ENCODE results near the gene RNF220. TPM values are rescaled to one million over a fixed set of nuclear protein-coding genes. Genes with fewer than 3 reads are reported as not detected.

Gene RNF220
- polyA plus RNA-seq, 3 donors: 33.3 to 60.4 (median 46.9) TPM

DNA sequence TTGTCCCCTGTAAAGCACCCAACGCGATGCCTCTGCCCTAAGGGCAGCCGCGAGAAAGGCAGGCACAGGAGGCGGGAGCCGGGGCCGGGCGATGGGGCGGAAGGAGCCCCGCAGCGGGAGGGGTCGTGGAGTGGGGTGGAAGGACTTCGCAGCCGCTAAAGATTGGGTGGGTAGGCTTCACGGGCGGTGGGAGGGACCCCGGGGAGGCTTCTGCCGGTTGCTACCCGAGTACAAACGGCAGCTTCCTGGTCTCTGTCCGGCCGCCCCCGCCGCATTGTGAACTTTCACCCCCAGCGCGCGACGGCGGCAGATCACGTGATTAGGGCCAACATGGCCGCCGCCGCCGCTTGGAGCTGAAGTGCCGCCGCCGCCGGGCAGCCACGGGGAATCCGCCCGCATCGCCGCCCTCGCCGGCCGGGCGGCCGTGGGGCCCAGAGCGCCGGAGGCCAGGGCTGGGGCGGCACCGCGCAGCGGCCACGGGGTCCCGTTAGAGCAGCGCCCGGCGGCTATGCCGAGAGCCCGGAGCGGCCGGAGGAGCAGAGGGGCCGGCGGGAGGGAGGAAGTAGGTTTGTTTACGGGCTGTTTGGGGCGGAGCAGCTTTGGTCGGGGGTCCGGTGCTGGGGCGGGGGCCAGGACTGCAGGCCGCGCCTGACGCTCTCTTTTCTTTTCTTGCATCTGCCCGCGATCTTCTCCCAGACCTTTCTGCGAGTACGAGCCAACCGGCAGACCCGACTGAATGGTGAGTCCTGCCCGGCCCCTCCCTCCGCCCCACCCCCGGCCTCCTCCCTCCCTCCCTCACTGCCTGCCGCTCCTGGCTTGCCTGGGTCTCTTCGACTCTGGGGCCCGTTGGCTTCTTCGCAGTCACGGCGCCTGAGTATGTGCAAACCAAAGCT is 226.8 kb downstream of the RNF220 start:
- 1% methylated on average over 84 to 87 of the region's 88 CpGs for WGBS, 3 donors
- peak overlapping the region; percentile 85 for H3K27ac ChIP-seq (ENCODE audit: low read depth, low read length)

DNA sequence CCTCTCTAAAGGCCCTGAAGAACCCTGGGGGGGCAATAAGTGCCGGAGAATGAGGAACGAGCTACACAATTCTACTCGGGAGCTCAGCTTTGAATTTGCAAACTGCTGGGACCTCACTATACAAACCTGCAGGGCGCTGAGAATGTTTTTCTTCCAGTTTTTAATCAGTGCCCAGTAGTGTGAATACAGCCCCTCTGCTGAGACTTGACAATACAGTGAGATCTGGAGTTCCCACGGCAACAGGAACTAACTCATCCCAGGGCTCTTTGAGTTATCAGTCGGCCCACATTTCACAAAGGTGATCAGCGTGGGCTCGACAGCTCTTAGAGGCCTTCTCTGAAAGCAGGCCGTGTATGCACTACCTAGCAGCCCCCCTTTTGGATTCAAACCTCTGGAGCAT is 227.5 kb downstream of the RNF220 start:
- 12 to 30% (median 22%) methylated on average over 9 of the region's 9 CpGs for WGBS, 3 donors
- H3K27ac ChIP-seq (ENCODE audit: low read depth, low read length): no peak overlapping the region

DNA sequence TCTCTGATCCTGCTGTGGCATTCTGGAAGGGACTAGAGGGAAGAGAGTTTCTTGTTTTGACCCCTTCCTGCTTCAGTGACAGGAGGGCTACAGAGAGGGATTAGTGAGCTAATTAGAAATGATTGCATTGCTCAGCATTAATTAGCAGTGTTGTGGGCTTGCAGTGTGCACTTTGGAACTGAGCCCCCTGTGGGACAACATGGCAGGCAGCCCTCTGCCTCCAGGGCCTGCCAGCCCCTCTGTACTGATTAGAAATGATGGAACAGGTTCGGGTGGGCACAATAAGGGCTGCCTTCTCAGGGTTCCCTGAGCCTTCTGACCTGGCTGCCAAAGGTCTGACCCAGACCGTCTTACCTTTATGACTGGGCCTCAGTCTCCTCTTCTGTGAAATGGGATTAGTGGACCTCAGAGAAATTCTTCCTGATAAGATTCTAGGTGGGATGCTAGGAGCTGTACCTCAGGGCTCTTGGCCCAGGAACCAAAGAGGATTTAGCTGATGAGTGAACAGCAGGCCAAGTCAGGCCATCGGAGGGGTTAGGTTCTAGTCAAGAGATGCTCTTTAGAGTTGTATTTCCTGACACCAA is 229.6 kb downstream of the RNF220 start:
- no peak overlapping the region for H3K27ac ChIP-seq (ENCODE audit: low read depth, low read length)
- WGBS, 3 donors: 91 to 95% (median 93%) methylated on average over 3 of the region's 3 CpGs

DNA sequence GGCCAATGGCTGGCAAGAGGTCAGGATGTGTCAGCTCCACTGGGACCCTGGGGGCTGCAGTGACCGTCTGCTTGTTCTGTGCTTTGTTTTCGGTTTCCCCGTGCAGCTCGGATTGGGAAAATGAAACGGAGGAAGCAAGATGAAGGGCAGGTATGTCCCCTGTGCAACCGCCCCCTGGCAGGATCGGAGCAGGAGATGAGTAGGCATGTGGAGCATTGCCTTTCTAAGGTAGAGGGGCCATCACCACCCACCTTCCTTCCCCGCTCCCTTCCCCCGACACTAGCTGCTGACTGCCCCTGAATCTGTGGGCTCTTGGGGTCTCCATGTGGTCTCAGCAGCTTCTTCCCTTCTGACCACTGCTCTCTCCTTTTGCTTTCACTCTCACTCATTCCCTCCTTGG is 230.4 kb downstream of the RNF220 start:
- WGBS, 3 donors: 83 to 96% (median 86%) methylated on average over 8 to 9 of the region's 9 CpGs
- H3K27ac ChIP-seq (ENCODE audit: low read depth, low read length): no peak overlapping the region

DNA sequence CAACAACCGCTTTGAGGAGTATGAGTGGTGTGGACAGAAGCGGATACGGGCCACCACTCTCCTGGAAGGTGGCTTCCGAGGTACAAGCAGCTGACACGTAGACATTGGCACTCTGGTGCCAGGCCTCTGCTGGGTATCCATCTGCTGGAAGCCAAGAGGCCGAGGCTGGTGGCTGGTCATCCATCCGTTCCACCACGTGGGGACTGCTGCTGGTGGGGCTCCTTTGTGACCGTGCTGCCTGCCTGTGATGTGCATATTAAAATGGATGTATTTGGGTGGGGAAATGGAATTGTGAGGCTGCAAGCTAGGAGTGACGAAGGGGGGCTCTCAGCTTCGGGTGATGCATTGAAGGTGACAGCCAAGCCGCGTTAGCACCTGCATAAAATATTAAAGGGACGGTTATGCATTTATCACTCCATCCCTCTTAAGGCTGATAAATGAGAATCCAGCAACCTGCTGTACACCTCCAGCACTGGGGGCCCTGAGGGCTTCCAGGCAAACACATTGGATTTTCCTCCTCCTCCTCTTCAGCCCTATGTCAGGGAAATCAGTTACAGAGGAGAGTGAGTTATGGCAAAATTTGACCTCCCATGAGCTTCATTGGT is 231.1 kb downstream of the RNF220 start:
- no peak overlapping the region for H3K27ac ChIP-seq (ENCODE audit: low read depth, low read length)
- 91 to 94% (median 92%) methylated on average over 14 of the region's 14 CpGs for whole genome bisulfite sequencing, 3 donors

DNA sequence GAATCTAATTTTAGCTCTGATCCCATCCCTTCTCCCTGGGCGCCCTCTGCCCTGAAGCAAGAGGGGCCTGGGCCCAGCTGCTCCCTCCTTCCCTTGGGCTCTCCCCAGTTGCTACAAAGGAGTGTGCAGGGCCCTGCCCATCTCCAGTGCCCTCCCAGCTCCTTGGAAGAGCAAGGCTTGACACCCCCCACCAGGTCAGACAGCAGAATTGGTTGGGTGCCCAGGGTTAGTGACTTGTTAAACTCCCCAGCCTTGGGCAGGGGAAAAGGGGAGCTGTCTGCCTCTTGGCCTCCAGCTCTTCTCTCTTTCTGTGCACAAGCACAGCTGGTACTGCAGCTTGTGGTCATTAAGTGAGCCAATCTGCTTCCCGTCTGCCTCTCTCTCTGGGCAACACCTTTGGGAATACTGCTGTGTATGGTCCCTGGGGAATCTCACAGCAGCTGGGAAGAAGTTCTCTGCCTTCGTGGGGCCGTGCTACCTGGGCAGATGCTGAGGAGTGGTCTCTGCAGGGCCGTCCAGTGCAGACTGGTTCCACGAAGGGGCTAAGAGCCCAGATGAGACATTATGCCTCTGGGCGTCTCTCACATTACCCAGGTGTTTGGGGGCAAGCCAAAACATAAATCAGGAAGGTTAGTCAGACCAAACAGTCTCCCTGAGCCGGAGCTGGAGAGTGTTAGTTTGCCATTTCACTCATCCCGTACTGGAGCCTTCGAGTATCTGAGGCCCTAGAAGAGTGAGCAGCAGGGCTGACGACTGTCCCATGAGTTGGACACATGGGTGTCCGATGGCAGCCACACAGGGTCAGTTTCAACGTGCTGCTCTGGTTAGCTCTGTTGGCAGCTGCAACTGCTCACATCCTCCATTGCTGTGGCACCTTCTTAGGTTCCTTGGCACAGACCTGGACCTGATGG is 231.9 kb downstream of the RNF220 start:
- 75 to 82% (median 76%) methylated on average over 13 of the region's 13 CpGs for WGBS, 3 donors
- H3K27ac ChIP-seq (ENCODE audit: low read depth, low read length): no peak overlapping the region

DNA sequence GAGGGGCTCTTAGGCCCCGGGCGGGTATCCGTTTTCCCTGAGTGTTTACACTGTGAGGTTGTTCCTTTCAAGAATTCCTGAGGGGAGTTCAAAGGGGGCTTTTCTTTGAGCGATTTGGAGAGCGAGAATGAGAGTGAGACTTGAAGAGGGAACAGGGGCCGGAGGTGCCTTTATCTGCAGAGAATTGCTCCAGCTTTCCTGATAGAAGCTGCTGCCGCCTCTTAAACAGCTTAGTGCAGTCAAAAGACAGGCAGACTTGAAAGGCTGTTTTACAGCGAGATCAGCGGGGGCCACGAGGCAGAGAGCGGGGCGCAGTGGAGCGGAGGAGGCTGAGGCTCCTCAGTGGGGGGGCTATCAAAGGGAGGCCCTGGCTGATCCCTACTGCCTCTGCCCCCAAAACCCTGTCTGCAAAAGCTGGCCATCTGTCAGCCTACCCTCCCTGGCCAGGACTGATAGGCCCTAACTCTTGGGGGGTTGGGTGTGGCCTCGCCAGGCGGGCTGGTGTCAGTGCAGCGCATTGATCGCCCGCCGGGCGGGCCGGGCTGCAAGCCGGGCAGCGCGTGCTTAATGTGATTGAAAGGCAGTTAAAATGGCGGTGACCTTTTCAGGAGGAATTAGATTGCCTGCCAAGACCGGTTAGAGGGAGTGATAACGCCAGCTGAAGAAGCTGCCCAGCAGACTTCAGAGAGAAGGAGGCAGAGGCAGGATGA is 232.8 kb downstream of the RNF220 start:
- 79 to 83% (median 82%) methylated on average over 27 of the region's 27 CpGs for WGBS, 3 donors

DNA sequence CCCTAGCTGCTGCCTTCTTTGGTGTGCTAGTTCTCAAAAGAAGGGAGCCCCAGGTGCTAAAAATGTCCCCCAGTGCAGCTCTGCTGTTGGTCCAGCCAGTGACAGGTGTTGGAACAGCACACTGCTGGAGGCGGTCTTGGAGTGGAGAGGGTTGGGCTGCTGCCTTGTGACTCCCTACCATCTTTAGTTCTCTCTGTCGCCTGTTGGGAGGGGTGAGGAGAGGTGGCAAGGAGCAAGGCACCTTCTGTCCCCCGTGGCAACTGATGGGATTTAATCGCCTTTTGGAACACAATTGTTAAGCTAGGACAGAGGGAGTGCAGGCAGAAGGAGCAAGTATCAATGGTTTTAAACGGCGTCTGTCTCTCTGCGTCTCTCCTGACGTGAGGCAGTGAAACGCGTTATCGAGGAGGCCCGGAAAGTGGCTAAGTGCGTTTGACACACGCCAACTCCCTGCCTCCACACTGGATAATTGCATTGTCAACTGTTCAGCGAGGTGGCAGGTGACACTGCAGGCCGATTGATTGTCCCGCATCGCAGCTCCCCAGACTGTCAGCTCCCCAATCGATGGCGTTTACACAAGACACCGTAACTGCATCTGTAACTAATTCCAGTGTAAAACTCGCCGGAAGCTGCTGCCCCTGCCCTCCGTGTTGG is 235.3 kb downstream of the RNF220 start:
- 74 to 89% (median 85%) methylated on average over 24 of the region's 24 CpGs for WGBS, 3 donors
- no peak overlapping the region for H3K27ac ChIP-seq (ENCODE audit: low read depth, low read length)

More for the DNA sequence above, 232.8 kb downstream of the RNF220 start:
- no peak overlapping the region for H3K27ac ChIP-seq (ENCODE audit: low read depth, low read length)

DNA sequence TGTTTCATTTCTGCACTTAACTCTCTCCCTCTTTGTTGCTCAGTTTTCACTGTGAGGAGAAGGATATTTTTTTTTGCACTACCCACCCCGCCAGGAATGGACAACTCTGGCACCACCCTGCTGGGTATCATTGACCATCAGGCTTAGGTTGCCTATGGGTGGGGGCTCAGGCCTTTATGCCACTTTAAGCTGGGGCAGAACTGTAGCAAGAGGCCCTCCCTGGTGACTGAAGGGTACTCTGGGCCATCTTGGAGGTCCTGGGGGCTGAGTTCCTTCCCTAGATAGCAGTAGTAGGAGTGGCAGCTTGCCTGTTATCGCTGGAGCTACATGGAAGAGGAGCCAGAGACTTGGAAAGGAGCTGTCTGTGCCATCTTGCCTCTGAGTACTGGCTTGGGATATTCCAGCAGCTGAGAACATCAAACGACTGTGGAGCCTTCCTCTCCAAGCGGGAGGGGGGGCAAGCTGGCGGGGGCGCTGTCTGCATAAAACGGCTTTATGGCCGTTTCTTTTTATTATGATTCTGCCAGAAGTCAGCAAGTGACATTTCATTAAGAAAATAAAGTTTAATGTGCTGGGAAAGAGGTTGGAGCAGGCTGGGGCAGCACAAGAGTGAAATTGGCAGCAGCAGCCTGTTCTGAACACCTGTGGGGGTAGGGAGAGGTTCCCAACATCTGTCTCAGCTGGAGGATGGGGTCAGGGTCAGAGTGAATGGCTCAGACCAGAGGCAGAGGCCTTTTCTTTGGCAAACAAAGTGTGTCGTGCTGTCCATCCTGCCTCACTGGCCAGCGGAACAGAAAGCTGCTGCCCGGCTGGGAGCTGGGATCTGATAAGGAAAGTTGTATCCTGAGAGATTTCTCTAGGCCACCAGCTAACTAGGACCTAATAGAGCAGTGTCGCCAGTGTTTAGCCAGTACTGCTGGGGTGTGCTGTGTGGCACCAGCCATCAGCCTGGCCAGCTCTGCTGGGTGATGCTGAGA is 236.4 kb downstream of the RNF220 start:
- H3K27ac ChIP-seq (ENCODE audit: low read depth, low read length): no peak overlapping the region
- 77 to 91% (median 83%) methylated on average over 12 of the region's 12 CpGs for whole genome bisulfite sequencing, 3 donors

DNA sequence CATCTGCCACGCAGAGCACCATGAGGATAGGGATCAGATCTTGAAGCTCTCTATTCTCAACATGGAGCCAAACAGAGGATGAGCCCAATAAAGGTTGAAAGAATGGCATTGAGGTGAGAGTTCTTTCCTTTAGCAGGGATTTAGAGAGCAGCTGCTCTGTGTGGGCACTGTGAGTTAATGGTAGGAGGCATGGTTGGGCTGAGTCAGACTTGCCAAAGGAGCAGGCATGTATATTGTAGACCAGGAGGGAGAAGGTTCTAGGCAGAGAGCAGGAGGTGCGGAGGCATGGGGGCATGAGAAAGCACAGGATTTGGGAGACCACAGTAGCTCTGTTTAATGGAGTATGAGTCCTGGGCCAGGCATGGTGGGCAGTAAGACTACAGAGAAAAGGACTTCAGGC is 237.2 kb downstream of the RNF220 start:
- no peak overlapping the region for H3K27ac ChIP-seq (ENCODE audit: low read depth, low read length)
- 94 to 97% (median 95%) methylated on average over 2 of the region's 2 CpGs for WGBS, 3 donors

DNA sequence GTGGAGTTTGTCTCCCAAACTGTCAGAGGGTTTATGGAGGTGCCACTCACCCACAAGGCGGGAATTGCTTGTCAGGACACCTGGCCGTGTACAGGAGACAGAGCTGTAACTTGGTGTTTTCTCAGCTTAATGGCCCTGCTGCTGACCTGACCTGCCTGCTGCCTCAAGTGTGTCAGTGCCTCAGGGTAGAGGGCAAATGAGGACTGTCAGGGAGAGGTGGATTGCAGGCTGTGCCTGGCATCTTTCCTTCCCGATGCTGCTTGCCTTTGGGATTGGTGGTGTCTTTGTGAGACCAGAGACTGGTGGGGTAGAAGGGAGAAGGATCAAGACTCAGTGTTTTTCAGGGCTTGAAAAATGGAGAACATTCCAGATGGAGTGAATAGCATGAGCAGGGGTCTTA is 237.9 kb downstream of the RNF220 start:
- 80 to 91% (median 90%) methylated on average over 3 of the region's 3 CpGs for WGBS, 3 donors
- H3K27ac ChIP-seq (ENCODE audit: low read depth, low read length): no peak overlapping the region

DNA sequence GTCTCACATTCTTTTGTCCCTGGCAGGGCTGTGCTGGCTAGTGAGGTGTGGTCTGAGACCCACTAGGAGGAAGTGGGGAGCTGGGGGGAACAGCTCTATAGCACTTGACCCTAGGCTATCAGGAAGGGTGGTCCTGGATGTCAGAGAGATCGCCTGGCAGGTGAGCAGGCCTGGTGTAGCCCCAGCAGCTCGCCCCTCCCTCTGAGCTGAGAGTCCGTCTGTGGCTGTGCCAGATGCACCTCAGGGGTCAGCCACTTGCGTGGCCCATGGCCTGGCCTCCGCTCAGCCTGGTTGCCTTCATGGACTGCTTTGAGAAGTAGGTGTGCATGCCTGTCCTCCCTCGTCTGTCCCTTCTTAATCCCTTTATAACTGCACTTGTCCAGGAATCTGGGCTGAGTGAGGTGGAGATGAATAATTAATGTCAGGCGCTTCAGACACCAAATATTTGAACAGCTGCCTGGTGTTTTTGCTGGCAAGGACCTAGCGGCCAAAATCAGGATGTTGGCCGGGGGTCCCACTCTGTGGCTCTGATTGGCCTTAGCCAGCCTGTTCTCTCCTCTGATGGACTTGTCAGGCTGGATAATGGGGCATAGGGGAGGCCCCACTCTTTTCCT is 238.8 kb downstream of the RNF220 start:
- WGBS, 3 donors: 71 to 90% (median 89%) methylated on average over 9 of the region's 9 CpGs
- H3K27ac ChIP-seq (ENCODE audit: low read depth, low read length): no peak overlapping the region

DNA sequence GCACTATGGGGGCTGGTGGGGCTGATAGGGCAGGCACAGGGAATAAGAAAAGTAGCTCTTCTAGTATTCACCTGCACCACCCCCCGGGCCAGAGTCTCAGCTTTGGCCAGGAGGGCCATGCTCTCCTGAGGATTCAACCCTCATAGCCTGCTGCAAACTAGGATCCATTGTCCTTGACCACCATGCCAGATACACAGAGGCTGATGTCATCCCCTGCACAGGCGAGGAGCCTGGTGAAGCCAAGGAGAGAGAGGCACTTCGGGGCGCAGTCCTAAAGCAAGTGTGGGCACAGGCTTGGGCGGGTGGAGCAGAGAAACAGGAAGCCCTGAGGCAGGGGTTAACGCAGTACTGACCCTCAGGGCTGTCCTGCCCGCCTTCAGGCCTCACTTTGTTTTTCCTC is 239.8 kb downstream of the RNF220 start:
- H3K27ac ChIP-seq (ENCODE audit: low read depth, low read length): no peak overlapping the region
- WGBS, 3 donors: 90 to 92% (median 92%) methylated on average over 7 of the region's 7 CpGs

DNA sequence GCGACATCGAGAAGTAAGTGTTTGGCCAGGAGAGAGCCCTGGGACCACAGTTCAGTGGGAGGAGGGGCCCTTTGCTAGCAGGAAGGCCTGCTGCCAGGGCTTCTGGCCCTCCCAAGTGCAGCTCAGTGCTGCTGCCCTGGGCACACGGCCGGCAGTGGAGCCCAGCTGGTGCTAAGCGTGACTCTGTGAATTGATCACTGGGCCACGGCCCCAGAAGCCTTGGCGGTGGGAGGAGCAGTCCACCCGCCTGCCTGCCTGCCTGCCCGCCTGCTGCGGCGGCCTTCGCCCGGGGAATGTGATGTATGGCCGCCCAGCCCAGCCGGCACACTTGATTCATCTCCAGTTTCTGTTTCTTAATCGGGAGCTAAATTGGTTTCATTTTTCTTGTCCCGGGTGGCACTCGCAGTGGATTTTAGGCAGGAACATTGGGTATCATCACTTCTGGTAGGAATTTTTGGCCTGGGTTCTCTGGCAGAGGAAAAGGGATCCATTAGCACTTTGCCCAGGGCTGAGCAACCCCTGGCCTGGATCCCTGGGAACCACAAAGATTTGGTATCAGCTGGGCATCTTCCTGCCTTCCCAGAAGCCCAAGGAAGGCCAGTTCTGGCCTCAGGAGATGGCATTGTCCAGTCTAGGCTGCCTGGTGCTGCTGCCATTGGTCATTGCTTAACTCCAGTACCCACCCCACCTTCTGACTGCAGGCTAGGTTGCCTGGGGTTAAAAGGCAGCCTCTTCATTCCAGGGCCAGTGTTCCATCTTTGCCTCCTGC is 240.6 kb downstream of the RNF220 start:
- H3K27ac ChIP-seq (ENCODE audit: low read depth, low read length): no peak overlapping the region
- WGBS, 3 donors: 65 to 80% (median 74%) methylated on average over 18 of the region's 18 CpGs

Data from adipose tissue (tissue), 3 donors.